GM19372 (cell line): ENCODE data around the gene DOK6.

Source experiments
- ATAC-seq: cut with Tn5 transposase; IDR thresholded peaks from one replicate; pipeline ENCODE4 v1.9.1; 2021; ENCODE audit warnings: mild to moderate bottlenecking, low read depth, moderate library complexity; ENCODE audit not compliant: unreplicated experiment

The DOK6 gene

DNA sequence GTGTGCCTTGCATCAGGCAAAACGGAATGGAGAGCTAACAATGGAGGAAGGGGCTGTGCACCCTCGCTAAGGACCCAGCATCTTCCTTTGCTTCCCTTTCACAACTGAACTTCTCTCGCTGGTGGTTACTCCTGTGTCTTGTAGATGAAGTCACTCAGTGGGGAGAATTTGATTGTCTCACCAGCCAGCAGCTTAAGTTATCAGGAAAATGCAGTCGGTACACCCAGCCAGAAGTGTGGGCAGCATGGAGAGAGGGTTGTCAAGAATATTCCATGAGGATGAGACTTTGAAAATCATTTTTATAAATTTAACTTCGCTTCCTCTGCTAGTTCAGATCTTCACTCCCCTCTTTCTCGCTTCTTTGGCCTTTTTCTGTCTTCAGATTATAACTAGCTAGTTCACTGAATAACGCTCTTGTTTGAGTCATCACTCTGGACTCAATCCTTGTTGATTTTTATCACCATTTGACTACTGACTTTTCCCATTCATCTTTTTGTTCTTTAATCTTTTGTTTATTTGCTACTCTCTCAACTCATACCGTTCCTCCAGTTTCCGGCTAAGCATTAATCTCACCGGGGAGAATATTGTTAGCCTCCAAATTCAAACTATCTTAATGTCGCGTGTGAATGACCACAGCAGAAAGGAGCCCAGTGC lies 325.3 kb downstream of the DOK6 start:
- no peak for ATAC-seq

DNA sequence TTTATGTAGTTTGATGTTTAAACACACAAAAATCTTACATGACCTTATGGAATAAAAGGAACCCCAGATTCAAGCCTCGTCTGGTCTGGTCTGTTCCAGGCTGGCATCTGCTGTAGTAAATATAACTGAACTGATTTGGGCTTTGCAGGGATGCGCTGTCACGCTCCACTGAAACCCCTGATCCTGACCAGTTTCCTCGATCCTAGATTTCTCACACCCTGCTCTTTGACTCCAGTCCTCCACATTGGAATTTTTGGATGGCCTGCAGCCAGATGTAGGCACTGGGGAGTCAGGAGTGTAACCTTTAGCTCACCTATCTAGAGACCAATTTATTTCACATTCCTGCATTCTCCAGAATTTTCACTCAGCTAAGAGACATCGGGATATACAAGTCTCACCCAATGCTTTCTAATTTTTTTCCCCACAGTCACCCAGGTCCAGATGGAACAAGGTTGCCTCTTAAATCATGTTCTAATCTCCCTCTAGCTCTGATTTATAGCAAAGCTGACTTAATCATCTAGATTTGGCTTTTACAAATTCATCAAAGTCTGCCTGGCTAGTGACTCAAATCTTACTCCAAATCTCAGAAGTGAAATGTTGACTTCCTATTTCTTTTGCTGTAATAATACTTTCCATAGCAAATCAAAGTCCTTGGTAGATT lies 327.4 kb downstream of the DOK6 start:
- ATAC-seq: no peak

GRCh38 chr18:69730664-69731063 lies 330.0 kb downstream of the DOK6 start:
- no peak for ATAC-seq

- no peak for ATAC-seq
These were observed 333.8 kb downstream of the DOK6 start for GRCh38 chr18:69734536-69734935.

- no peak for ATAC-seq
These were observed 336.0 kb downstream of the DOK6 start for GRCh38 chr18:69736730-69737129.

DNA sequence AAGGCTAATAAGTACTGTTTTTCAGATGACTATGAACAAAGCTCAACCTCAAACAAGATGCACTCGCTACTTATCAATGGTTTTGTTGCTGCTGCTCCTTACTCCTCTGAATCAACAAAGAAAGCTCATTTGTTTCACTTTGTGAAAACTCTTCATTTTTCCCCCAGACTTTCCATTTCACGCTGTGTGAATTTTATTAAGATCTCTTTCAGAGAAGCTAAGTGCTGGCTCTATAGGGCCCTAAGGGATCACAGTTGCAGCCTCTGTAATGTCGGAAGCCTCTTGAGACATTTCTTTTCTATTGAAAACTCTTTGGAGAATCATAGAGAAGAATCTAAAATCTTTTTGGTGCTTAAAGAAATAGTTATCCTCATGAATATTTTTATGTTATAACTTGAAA lies 337.2 kb downstream of the DOK6 start:
- ATAC-seq: no peak

GRCh38 chr18:69747388-69747787 lies 346.7 kb downstream of the DOK6 start:
- ATAC-seq: no peak

DNA sequence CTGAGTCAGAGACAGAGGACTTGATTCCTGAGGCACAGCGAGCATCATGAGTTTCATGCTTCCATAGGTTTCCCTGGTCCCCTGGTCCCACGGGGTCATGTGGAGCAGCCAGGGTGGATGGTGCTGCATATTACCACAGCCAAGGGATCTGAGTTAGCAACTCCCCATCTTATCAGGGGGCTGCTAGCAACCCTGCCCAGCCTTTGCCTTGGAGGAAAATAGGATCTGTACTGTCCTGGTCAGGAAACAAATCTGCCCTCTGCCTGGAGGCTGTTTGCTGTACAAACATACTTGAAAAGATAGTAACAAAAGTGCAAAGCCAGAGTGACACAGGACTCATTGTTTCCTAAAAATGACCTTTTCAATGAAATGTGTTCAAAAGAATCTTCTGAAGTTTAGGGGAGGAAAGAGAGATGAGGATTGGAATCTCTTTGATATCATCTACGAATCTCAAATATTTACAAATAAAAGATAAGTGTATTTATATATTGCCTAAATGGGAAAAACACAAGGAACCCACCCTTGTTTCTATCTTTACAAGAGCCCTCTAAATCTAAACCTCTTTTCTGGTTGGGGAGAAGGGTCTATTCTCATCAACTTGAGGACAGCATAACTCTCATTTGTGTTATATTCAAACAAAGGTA lies 352.2 kb downstream of the DOK6 start:
- no peak for ATAC-seq

GRCh38 chr18:69754108-69754507 lies 353.4 kb downstream of the DOK6 start:
- no peak for ATAC-seq

- no peak for ATAC-seq
These were observed 354.4 kb downstream of the DOK6 start for GRCh38 chr18:69755041-69755440.

- ATAC-seq: no peak
These were observed 355.3 kb downstream of the DOK6 start for GRCh38 chr18:69755856-69756496.

DNA sequence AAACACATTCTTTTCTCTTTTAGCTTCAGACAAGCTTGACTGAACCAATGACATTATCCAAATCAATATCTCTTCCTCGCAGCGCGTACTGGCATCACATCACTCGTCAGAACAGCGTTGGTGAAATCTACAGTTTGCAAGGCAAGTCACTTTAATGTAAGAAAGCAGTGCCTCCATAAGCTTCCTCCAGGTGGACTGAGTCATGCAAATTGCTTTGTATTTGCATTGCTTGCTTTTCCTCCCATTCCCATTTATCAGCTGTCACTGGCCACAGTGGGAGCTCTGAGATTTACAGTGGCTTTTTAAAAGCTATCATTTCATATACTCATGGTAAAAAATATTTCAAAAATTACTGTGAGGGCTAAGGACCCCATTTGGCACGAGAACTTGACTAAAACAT lies 357.0 kb downstream of the DOK6 start:
- ATAC-seq: no peak

DNA sequence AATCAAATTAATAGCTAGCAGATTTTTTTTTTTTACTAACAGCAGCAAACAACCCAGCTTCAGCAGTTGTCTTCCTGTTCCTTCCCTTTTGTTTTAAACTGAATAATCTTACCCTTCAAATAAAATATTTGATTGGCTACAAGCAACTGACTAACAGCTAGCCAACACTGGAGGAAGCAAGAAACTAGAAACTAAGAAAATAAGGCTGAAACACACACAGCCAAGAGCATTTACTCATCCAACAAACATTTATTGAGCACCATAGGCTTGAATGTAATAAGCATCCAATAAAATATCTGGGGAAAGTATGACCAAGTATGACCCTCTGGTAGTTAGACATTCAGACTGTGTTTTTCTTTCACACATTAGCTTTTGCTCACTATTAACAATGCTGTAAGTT lies 357.8 kb downstream of the DOK6 start:
- ATAC-seq: no peak

GRCh38 chr18:69759046-69759445 lies 358.4 kb downstream of the DOK6 start:
- ATAC-seq: no peak

- ATAC-seq: no peak
These were observed 362.3 kb downstream of the DOK6 start for GRCh38 chr18:69763002-69763401.

DNA sequence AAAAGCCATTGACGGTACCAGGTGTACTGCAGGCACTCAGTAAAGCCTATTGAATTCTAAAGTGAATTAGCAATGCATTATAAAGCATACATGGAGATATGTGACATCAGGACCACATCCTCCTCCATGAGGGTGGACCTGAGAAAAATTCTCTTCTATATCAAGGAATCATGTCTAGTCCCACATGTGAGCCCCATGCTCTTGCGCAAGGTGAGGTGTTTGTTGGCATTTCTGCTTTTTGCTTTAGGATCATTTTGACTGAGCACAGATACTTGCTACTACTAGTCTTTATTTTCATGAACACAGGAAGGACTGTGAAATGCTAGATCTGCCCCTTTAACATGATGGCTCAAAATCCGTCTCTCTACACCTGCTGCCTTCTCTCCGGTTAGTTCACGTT lies 363.1 kb downstream of the DOK6 start:
- ATAC-seq: no peak

- no peak for ATAC-seq
These were observed 369.6 kb downstream of the DOK6 start for GRCh38 chr18:69770238-69770637.

GRCh38 chr18:69774831-69775230 lies 374.1 kb downstream of the DOK6 start:
- no peak for ATAC-seq

- ATAC-seq: no peak
These were observed 376.6 kb downstream of the DOK6 start for GRCh38 chr18:69777248-69777647.

DNA sequence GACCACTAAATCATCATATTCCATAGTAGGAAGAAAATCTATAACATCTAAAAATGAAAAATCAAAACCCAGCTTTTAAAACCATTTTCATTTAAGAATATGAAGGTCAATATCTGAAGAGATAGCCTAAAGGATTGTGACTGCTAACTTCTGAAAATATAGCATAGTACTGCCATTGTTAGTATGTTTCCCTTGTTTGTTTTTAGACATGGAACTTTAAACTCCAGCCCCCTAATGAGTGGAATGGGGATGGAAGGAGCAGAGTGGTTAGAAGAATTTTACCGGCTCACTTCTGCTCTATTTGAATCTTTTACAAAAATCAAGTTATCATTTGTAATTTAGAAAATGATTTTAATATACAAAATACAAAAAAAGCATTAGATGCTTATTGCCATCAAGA lies 378.0 kb downstream of the DOK6 start:
- no peak for ATAC-seq

GRCh38 chr18:69780851-69781250 lies 380.2 kb downstream of the DOK6 start:
- no peak for ATAC-seq

DNA sequence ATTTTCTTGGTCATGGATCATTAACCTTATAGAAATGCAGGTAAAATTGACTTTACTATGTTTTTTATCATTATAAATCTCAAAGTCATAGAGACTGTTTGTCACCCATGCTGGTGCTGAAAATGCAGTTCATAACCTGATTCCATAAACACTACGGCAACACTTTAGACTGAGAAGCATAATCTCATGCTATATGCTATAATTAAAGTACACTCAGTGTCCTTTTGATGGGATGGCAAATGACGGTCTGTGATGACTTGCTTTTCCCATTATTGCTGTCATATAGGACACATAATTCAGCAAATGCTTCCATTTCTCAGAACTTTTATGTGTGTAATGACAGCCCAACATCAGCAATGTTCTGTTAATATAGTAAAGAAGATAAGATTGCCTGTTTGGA lies 384.1 kb downstream of the DOK6 start:
- ATAC-seq: no peak
